CD4-positive, alpha-beta T cell treated with Interferon alpha-2 for 1 hour (primary cell): Measurements from ENCODE around the gene TVP23A.
A peak's percentile ranks its signal among the peaks of the same experiment; 100 is the strongest.

Source experiments
- DNase-seq, 2 donors: peaks; one replicate each; pipeline ENCODE4 v3.0.0-alpha.2; 2020 to 2022

Gene TVP23A

DNA sequence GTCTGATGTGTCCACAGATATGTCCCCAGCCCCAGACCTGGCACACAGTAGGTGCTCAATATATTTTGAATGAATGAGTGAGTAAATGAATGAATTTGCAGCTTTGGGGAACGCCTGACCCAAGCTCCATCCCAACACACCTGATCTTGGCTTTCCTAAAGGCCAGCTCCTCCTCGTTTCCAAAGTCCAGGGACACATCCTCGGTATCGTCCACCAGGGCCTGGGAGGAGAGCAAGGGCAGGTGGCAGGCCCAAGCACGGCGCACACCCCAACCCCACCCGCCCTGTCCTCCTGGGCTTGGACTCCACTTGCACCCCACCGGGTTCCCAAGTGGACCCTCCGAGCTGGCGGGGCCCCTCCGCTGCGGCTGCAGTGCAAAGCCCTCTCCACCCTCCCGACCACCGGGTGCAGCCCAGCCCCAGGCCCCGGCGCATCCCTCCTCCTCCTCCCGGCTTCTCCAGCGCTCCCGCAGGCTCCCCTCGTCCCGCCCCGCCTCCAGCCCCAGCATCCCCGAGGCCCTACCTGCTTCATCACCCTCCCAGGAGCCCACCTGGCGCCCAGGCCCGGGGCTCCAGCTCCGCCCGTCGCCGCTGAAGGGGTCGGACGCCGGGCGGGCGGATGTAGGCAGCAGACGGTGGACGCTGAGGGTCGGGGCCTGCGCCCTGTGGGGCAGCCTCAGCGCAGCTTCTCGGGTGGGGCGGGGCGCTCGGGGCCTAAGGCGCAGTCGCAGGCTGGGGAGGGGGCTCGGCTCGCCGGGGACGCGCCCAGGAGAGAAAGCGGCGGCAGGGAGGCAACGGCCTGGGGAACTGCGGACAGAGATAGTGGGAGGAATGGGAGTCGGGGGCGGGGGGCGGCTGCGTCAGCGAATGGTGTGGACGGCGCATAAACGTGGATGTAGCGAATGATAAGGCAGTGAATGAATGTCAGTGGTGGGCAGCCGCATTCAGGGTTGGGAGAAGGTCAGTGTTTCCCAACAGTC, at the start of gene TVP23A:
Gene TVP23A (minus strand): TSS at position 832 of the 979 bp plus-strand sequence. CDS start 301 bp downstream, at position 531.
- no peak for DNase-seq

DNA sequence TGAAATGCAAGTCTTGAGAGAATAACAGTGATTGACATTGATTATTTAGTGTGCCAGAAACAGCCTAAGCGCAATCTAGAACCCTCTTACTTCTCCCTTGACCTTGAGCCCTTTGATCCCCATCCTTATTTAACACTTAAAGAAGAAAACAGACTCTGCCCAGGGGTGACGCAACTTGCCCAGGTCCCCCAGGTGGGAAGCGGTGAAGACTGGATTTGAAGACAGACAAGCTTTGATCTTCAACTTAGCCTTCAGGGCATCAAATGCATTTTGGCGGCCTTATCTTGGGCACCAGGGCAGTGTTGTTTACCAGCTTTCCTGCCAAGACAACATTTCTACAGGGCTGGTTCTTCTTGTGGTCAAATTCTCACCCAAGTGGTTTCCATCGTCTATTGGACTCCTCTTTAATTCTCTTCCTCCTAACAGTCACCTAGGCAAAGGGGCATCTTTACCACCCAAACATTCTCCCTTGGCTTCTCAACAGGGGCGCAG, 49.6 kb upstream of the TVP23A start:
- no peak for DNase-seq

DNA sequence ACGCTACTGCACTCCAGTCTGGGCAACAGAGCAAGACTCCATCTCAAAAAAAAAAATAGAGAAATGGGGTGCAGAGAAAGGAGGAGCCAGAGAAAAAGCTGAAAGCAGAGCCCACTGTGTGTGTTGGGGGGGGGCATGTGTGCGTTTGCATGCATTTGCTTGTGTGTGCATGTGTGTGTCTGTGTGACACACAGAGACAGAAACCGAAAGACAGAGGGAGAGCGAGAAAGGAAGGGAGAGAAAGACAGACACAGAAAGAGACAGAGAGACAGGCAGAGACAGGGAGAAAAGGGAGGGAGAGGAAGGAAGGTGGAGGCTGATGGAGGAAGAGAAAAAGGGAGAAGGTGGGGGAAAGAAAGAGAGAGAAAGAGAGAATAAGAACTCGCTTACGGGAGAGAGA, 48.6 kb upstream of the TVP23A start:
- no peak for DNase-seq

DNA sequence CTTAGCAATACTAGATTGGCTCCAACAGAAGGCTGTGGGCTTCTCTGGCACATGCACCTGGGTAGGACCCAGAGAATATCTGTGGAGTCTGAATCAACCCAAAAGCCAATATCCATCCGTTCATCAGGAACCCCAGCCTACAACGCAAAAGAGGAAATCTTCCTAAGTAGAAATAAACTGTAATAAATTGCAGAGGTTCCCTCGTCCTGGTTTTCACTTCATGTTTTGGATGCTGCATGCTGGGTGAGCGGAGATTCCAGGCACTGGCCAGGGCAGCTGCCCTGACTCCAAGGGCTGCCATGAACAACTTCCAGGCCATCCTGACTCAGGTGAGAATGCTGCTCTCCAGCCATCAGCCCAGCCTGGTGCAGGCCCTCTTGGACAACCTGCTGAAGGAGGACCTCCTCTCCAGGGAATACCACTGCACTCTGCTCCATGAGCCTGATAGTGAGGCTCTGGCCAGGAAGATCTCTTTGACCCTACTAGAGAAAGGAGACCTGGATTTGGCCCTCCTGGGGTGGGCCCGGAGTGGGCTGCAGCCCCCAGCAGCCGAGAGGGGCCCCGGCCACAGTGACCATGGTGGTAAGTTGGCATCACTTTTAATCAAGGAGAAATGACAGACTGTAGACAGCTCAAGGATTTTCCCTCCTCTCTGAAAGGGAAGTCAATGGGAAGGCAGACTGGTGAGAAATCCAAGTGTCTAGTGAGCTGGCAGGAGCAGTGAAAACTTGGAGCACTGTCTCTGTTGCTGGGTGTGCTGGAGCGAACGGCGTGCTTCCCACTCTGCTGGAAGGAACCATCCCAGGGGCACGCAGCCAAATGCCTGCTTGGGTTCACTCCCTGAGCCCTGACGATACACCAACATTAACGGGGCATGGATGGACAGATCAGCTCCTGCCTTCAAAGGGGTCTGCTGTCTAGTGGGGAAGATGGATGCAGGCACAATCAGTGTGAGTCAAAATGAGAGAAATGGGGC, 47.7 kb upstream of the TVP23A start:
- DNase-seq, result no peak

DNA sequence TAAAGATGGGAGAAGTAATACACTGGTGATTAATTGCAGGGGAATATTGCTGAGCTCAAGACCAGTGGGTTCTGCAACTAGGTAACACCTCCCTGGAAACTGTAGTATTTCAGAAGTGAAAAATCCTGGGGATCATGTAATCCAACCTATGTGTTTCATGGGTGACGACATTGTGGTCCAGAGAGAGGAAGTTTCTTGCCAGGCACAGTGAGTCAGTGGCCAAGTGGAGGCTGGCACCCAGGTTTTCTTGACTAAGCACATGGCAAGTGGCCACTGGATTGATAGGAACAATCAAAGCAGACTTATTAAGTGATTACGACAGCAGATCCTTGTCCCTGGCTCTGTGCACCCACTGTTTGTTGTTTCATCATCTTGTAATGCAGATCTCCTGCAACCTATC, 43.8 kb upstream of the TVP23A start:
- peak in 1 of 2 donors; percentile 72 for DNase-seq

DNA sequence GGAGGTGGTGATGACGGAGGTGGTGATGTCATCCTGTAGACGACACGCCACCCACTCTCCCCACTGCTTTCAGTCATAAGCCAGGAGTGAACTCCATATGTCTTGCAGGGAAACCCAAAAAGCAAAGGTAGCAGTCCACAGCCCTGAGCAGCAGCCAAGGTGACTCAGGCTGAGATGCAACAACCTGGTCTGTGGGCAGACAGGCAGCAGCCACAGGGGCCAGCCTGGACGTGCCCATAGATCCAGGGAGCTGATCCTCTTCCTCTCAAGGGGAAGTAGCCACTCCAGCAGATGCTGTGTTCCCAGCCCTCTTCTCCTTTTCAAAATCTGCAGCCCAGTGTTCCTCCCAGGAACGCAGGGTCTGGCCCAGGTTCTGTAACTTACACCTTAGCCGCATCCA, 41.1 kb upstream of the TVP23A start:
- no peak for DNase-seq

DNA sequence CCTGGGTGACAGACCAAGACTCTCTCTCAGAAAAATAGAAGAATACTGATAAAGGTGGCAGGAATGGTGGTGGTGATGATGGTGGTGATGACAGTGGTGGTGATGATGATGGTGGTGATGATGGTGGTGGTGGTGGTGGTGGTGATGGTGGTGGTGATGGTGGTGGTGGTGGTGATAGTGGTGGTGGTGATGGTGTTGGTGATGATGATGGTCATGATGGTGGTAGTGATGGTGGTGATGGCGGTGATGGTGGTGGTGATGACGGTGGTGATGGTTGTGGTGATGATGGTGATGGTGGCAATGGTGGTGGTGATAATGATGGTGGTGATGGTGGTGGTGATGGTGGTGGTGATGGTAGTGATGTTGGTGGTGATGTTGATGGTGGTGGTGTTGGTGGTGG, 40.4 kb upstream of the TVP23A start:
- no peak for DNase-seq

DNA sequence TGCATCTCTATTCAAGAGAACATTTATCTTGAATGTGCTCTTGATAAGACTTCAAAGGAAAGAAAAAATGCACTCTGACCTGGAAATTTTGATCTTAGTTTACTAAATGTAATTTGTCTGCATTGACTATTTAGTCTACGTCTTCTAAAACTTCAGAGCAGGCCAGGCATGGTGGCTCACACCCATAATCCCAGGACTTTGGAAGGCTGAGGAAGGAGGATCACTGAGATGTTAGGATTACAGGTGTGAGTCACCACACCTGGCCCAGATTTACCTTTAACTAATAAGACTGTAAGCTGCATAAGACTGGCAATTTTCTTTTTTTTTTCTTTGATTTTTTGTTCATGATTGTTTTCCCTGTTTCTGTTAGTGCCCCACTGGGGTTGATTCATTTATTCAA, 39.6 kb upstream of the TVP23A start:
- DNase-seq, result no peak

DNA sequence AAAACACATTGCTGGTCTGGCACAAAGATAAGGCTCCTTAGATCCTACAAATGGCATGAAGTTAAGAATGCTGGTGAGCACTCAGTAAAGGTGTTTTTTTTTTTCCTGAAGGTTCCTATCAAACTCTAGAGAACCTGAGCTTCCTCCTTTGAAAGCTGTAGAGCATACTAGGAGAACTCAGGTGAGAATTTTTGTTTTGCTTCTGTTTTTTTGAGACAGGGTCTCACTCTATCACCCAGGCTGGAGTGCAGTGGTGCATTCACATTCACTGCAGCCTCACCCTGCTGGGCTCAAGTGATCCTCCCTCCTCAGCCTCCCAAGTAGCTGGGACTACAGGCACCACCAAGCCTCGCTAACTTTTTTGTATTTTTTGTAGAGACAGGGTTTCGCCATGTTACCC, 37.4 kb upstream of the TVP23A start:
- DNase-seq, result no peak

DNA sequence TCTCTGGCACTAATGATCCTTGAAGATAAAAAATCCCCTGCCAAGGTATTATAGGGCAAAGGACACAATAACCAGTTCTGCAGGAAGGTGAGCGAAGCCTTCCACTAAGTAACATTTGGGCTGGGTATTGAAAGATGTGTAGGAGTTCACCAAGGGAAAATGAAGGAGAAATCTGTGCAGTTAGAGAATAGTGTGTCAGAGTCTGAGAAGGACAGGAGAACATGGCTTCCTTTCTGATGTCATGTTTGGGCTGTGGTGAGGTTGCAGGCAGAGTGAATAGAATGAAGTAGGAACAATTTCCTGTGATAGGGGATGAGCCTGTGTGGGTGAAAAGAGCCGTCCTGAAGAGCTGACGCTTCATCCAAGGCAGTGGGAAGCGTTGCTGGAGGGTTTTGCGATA, 34.4 kb upstream of the TVP23A start:
- no peak for DNase-seq

DNA sequence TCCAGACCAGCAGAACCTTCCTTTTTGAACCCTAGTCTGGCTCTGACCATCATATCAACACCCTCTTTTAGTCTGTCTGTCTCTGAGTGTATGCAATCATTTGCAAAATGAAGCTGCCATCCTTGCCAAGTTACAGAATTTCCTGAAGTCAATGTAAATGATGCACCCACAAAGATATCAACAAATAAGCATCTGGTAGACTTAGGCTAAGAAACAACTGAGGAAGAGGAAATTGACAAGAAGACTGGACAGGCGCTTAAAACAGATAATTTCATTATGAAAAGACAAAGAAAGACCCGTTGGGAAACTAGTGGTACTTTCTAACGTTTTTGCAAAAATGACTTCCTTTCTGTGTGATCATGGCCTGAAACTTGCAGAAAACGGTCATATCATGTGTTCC, 33.7 kb upstream of the TVP23A start:
- DNase-seq, result no peak

DNA sequence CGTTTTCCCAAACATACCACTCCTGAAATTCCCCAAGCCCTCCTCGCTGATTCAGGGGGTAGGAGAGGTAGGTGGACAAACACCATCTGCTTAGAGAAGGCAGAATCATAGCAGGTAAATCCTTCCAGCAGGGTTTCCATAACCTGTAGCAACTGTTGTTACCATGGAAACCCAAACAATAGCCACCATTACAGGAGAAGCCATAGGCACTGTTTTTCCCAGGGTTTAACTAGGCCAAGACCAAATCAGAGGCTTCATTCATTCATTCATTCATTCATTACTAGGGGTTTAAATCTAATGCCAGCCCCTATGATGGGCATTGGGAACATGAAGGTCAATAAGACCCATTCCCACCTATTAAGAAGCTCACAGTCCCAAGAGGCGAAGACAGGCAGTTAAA, 32.9 kb upstream of the TVP23A start:
- DNase-seq, result no peak

DNA sequence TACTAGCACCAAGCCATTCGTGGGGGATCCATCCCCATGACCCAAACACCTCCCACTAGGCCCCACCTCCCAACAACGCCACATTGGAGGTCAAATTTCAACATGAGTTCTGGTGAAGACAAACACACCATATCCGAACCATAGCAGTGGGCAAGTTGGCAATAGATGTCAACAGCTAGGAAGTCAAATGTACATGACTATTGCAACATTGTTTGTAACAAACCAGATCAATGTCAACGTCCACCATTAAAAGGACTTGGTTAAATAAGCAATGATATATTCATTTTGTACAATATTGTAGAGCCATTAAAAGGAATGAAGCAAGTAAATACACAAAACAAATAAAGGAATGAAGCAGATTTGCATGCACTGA, 31.9 kb upstream of the TVP23A start:
- no peak for DNase-seq

DNA sequence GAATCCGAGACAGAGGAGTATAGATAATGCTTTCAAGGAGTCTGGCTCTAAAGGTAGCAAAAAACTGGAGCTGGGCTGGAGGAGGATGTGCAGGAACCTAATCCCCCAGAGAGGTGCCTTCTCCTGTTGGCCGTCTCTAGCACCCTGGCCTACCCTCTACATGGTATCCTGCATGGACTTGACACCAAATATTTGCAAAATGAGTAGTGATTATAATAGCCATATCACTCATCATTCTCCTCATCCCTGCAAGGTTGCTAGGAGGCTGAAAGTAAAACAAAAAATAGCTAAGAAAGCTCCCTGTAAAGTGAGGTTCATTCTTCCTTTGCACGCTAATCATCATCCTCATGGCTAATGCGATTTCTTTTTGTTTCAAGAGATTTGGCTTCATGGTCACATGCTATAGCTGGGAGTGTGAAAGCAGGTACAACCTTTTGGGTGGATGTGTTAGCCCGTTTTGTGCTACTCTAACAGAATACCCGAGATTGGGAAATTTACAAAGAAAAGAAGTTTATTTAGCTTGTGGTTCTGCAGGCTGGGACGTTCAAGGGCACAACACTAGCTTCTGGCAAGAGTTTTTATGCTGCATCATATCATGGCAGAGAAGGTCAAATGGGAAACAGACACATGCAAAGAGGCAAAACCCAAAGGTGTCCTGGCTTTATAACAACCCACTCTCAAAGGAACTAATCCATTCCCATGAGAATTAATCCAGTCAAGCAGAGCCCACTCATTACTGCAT, 31.3 kb upstream of the TVP23A start:
- no peak for DNase-seq

DNA sequence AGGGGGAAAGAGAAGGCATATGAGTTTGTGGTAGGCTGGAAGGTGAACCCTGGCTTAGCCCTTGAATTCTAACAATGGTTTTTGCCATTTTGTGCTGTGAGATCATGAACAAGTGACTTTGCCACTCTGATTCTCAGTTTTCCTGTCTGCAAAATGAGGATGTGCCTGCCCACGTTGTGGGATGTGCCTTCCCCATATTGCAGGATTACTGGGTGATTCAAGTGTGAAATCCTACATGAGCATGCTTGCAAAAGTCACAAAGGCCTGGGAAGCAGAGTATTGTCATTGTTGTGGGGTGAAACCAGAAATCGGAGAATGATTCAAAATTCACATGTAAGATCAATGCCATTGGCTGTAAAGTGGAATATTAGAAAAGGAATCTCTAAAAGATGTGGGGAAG, 28.6 kb upstream of the TVP23A start:
- no peak for DNase-seq

DNA sequence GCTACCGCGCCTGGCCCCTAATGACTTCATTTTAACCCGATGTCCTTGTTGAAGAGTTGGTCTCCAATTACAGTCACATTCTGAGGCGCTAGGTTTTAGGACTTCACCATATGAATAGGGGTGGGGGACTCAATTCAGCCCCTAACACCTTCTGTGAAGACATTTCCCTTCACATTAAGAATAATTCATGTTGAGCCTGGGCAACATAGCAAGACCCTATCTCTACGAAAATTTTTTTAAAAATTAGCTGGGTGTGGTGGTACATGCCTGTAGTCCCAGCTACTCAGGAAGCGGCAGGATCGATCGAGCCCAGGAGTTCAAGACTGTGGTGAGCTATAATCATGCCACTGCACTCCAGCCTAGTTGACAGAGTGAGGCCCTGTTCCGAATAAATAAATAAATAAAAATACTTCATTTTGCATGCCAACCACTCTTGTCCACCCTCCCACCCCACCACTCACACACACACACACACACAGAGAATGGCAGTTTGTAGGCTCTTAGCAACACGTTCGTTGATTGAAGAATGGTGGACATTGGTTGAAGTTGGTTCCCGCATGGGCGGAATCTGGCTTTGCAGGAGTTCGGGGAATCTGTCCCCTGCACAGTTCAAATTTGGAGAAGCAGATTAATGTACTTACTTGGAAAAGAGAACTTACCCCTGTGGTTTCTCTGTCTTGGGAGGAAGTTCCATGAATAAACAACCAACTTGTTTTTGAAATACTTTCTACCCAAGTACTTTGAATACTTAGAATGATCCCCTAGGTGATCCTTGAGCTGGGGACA, 27.8 kb upstream of the TVP23A start:
- peak in 1 of 2 donors; percentile 36 for DNase-seq

DNA sequence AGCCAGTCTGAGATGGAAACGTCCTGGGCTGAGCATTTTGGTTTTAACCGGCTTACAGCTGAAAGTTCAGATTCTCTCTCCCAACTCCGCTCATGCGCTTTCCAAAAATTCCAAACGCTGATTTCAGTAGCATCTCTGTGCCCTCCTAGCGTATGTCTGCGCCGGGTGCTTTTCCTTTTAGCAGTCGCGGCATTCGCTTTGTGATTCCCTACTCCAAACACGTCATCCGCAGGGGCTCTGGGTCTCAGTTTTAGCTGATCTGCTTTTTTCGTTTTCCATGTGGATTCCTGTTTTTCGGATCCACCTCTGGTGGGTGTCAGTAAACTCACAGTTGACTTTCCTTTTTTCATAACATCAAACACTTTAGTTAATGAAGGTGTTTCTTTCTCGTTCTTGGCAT, 22.1 kb upstream of the TVP23A start:
- DNase-seq, result no peak

DNA sequence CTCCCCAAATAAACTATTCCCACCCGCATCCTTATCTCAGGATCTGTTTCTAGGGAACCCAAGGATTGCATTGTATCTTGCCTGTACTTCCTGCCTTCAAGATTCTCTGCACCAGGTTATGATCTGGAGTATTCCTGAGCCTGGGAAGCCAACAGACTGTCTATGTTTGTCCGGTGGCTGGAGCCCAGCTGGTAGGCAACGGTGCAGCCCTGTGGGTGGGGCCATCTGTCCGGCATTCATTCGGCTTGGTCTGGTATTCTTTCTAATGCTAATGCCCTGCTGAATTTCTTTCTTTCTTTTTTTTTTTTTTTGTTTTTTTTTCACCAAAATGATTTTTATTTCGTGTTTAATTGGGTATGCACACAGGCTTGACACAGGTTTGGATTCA, 20.7 kb upstream of the TVP23A start:
- DNase-seq, result no peak

DNA sequence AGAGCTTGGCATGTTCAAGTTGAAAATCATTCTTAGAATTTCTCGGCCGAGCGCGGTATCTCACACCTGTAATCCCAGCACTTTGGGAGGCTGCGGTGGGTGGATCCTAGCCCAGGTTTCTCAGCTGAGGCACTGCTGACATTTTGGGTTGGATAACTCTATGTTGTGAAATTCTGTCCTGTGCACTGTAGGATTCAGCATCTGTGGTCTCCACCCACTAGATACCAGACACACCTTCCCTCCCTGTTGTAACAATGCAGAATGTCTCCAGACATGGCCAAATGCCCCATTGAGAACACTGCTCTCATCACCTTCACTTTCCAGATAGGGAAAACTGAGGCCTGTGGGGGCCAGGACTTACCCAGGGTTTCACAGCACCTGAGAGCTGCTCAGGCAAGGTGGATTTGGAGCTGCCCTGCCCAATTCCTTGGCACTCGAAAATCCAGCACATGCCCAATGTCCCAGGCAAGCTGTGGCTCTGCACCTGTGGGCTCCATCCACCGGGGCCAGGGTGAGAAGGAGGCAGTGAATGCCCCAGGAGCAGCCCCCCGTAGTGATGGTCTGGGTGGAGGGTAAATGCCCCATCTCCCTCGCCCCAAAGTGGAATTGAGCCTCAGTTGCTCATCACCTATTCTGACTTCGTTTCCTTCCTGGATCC, 20.2 kb upstream of the TVP23A start:
- DNase-seq, result no peak

DNA sequence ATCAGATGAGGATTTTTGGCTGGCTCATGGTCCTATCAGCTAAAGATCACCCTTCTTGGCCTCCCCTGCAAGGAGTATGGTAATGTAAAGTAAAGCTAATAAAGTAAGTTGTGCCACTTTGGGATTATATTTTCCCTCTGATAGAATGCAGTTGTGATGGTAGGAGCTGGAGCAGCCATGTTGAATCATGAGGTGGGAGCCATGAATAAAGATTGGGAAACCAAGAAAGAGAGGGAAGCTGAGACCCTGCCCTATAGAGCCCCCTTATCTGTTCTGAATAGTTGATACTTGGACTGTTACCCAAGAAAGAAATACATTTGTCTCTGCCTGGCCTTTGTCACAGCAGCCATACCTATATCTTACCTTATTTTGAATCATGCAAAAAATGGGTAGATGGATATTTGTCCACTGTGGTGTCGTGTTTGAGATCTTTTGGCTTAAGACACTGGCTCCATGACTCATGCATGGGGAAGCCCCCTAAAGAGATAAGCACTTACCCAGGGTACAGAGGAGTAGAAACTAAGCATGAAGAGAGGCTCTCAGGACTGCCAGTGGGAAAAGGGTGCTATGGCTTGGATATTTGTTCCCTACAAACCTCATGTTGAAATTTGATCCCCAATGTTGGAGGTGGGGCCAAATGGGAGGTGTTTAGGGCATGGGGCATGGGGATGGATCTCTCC, 17.7 kb upstream of the TVP23A start:
- no peak for DNase-seq
